ENCODE measurements around the gene CHPF.

DNA sequence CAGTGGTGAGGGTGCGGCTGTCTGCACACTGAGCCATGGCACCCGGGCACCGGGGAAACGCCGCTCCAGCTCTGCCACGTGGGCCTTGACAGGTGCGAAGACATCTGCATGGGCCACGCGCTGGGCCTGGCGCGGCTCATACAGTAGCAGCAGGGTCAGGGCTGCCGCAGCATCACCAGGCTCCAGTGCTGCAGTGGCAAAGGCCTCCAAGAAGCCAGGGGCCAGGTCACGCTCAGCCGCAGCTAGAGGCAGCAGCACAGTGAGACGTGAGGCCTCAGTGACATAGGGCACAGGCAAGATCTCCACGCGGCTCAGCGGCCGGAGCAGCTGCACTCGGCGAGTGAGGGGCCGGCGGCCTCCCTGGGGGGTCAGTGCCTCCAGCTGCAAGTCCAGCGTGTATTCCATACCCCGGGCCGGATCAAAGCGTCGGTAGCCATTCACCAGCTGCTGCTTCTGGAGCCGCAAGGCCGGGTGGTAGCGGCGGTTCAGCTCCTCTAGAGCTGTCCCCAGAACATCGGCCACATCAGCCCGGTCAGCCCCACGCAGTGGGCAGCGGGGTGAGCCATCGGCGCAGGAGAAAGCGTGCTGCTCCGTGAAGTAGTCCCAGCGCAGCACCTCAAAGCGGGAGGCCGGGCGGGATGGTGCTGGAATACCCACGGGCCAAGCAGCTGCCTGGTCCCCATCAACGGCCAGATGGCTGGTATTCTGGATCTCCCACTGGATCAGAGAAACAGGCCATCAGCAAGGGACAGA is 3.5 kb downstream of the CHPF start:
- no peak for TF ChIP-seq CTCF (conservative IDR thresholded peaks at IDR 0.05)
- no peak for TF ChIP-seq EZH2 (IDR thresholded peaks at IDR 0.05; ENCODE audit: low read depth)
